Activated naive CD4-positive, alpha-beta T cell treated with Interleukin-2 at 50 U/mL for 16 hours (primary cell): ENCODE results near the gene GALNT18.
A peak's percentile ranks its signal among the peaks of the same experiment; 100 is the strongest.

Source experiments
- DNase-seq: peaks from one replicate; pipeline ENCODE4 v3.0.0-alpha.2; 2020

GALNT18 gene

GRCh38 chr11:11621573-11622339, at the start of gene GALNT18:
GALNT18 (minus strand) TSS chr11:11622005.
- peak; percentile 61 for DNase-seq

- DNase-seq = no peak
These were observed 48.8 kb upstream of the GALNT18 start for GRCh38 chr11:11670574-11670973.

- DNase-seq = no peak
These were observed 47.5 kb upstream of the GALNT18 start for GRCh38 chr11:11669233-11669846.

GRCh38 chr11:11668781-11669180, 47.0 kb upstream of the GALNT18 start:
- no peak for DNase-seq

GRCh38 chr11:11668274-11668673, 46.5 kb upstream of the GALNT18 start:
- DNase-seq = no peak

- DNase-seq = no peak
These were observed 45.3 kb upstream of the GALNT18 start for GRCh38 chr11:11667056-11667455.

GRCh38 chr11:11665407-11665806, 43.6 kb upstream of the GALNT18 start:
- no peak for DNase-seq

GRCh38 chr11:11663907-11664306, 42.1 kb upstream of the GALNT18 start:
- DNase-seq = no peak

- DNase-seq = no peak
These were observed 40.8 kb upstream of the GALNT18 start for GRCh38 chr11:11662578-11662977.

- DNase-seq = no peak
These were observed 39.7 kb upstream of the GALNT18 start for GRCh38 chr11:11661326-11662040.

GRCh38 chr11:11660363-11660740, 38.5 kb upstream of the GALNT18 start:
- DNase-seq = no peak

- no peak for DNase-seq
These were observed 38.0 kb upstream of the GALNT18 start for GRCh38 chr11:11659567-11660362.

GRCh38 chr11:11657218-11657955, 35.6 kb upstream of the GALNT18 start:
- DNase-seq = no peak

GRCh38 chr11:11641581-11641980, 19.8 kb upstream of the GALNT18 start:
- no peak for DNase-seq

- DNase-seq = no peak
These were observed 19.2 kb upstream of the GALNT18 start for GRCh38 chr11:11640996-11641395.

- no peak for DNase-seq
These were observed 18.3 kb upstream of the GALNT18 start for GRCh38 chr11:11640152-11640551.

GRCh38 chr11:11636671-11637070, 14.9 kb upstream of the GALNT18 start:
- DNase-seq = no peak

GRCh38 chr11:11635443-11635842, 13.6 kb upstream of the GALNT18 start:
- DNase-seq = no peak

GRCh38 chr11:11629368-11629767, 7.6 kb upstream of the GALNT18 start:
- DNase-seq = no peak

- DNase-seq = no peak
These were observed 6.8 kb upstream of the GALNT18 start for GRCh38 chr11:11628651-11629050.

- DNase-seq = no peak
These were observed 4.3 kb upstream of the GALNT18 start for GRCh38 chr11:11626128-11626527.

- no peak for DNase-seq
These were observed 3.1 kb upstream of the GALNT18 start for GRCh38 chr11:11624926-11625325.
